HS-27A (cell line): ENCODE data around the gene UNC79.

Experiments used
- DNase-seq: peaks from one replicate; pipeline ENCODE4 v3.0.0-alpha.2; 2012; ENCODE audit warnings: low read depth, missing footprints

UNC79 gene

GRCh38 chr14:93751946-93752655, 321.4 kb downstream of the UNC79 start:
- DNase-seq: no peak

DNA sequence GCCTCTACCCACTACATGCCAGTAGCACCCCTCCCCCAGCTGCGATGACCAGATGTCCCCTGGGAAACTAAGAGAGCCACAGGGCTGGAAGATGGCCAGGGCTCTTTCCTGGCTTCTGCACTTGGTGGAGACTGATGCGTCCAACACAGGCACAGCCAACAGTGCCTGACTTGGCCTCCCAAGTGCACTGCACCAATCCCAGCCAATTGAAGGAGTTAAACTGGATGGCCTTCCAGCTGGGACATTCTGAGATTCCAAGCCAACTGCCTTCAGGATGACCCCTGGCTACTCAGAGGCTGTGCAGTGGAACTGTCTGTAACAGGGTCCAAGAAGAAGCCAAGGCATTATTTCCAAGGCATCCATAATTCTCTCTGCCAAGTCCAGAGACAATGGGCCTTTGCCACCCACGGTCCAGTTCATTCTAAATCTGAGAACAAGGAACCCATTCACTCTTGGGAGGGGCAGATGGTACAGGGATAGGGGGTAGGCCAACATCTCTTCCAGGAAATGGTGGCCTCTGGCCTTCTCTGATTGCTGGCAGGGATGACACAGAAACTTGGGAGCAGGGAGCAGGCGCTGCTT, 322.3 kb downstream of the UNC79 start:
- no peak for DNase-seq

- no peak for DNase-seq
These were observed 322.9 kb downstream of the UNC79 start for GRCh38 chr14:93753647-93754046.

- DNase-seq: no peak
These were observed 326.5 kb downstream of the UNC79 start for GRCh38 chr14:93757206-93757605.
